WI38 (cell line): ENCODE measurements around the gene ECI1.

ENCODE experiments used
- H3K4me3 ChIP-seq: 2 replicates; pipeline ENCODE4 v1.5.1; 2011; ENCODE audit warnings: low read depth, mild to moderate bottlenecking, control low read depth, low read length
- CTCF ChIP-seq: IDR thresholded peaks from 2 replicates; pipeline ENCODE4 v1.5.1; 2012; ENCODE audit warnings: low read depth, mild to moderate bottlenecking, control low read depth, low read length

ECI1 gene

GRCh38 chr16:2251296-2252111, at the start of gene ECI1:
Gene ECI1, minus strand, starts transcription at chr16:2251587. Its CDS starts 21 bp downstream, at chr16:2251566.
- H3K4me3 ChIP-seq: peak within 1 kb of the TSS; percentile 68
- TF ChIP-seq CTCF: peak; percentile 50

- no peak overlapping the region for H3K4me3 ChIP-seq
- TF ChIP-seq CTCF: no peak
These were observed 48.5 kb upstream of the ECI1 start for GRCh38 chr16:2299915-2300192.

GRCh38 chr16:2299121-2299914, 47.9 kb upstream of the ECI1 start:
- no peak overlapping the region for H3K4me3 ChIP-seq
- TF ChIP-seq CTCF: no peak

- no peak for TF ChIP-seq CTCF
These were observed 47.2 kb upstream of the ECI1 start for GRCh38 chr16:2298621-2299020.

GRCh38 chr16:2297506-2297860, 46.1 kb upstream of the ECI1 start:
- H3K4me3 ChIP-seq: no peak overlapping the region

More at GRCh38 chr16:2298621-2299020, 47.2 kb upstream of the ECI1 start:
- H3K4me3 ChIP-seq: no peak overlapping the region

GRCh38 chr16:2296661-2297505, 45.5 kb upstream of the ECI1 start:
- no peak overlapping the region for H3K4me3 ChIP-seq
- peak; percentile 33; the same call in 1 of the 2 replicates for TF ChIP-seq CTCF

More at GRCh38 chr16:2297506-2297860, 46.1 kb upstream of the ECI1 start:
- TF ChIP-seq CTCF: no peak
